Mucosa of rectum (tissue), 2 donors: ENCODE data around the gene NCBP2.

Source experiments
- H3K27ac ChIP-seq, 2 donors: one replicate each; pipeline ENCODE4 v1.7.0; 2013; ENCODE audit warnings: inconsistent platforms in 2 of 2, low read depth in 2 of 2, low read length in 2 of 2
- H3K27me3 ChIP-seq, 2 donors: one replicate each; pipeline ENCODE4 v1.7.0; 2013; ENCODE audit warnings: low read length in 2 of 2; ENCODE audit not compliant: control insufficient read depth in 2 of 2, insufficient read depth in 2 of 2
- H3K36me3 ChIP-seq, 2 donors: one replicate each; pipeline ENCODE4 v1.7.0; 2013; ENCODE audit warnings: low read length in 2 of 2; ENCODE audit not compliant: control insufficient read depth in 2 of 2, insufficient read depth in 2 of 2
- H3K4me1 ChIP-seq, 2 donors: one replicate each; pipeline ENCODE4 v1.7.0; 2013; ENCODE audit warnings: low read length in 2 of 2, mild to moderate bottlenecking in 1 of 2; ENCODE audit not compliant: control insufficient read depth in 2 of 2, insufficient read depth in 2 of 2
- H3K4me3 ChIP-seq, 2 donors: one replicate each; pipeline ENCODE4 v1.7.0; 2013; ENCODE audit warnings: low read length in 2 of 2
- H3K9ac ChIP-seq, 2 donors: one replicate each; pipeline ENCODE4 v1.7.0; 2013; ENCODE audit warnings: low read length in 2 of 2, low read depth in 1 of 2, mild to moderate bottlenecking in 1 of 2
- H3K9me3 ChIP-seq, 2 donors: one replicate each; pipeline ENCODE4 v1.7.0; 2013; ENCODE audit warnings: low read length in 2 of 2; ENCODE audit not compliant: control insufficient read depth in 2 of 2
- donor health status: healthy.
- donor health status: Normal muscosa, but diverticular disease.

Gene NCBP2

DNA sequence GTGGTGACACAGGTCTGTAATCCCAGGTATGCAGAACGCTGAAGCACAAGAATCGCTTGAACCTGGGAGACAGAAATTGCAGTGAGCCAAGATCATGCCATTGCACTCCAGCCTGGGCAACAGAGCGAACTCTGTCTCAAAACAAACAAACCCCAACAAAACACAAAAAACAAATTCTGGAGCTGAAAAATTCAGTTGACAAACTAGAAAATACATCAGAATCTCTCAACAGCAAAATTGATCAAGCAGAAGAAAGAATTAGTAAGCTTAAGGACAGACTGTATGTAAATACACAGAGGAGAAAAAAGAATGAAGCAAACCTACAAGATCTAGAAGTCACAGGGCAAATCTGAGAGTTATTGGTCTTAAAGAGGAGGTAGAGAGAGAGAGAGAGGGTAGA, 25.3 kb downstream of the NCBP2 start:
- no peak overlapping the region for H3K27ac ChIP-seq
- H3K9me3 ChIP-seq: no peaks in the 10 kb centered on the region
- no peak overlapping the region for H3K9ac ChIP-seq
- no peaks in the 10 kb centered on the region for H3K27me3 ChIP-seq
- no peaks in the 10 kb centered on the region for H3K4me1 ChIP-seq
- H3K36me3 ChIP-seq: peaks cover 8 to 10% of the 10 kb centered on the region in 2 donors
- H3K4me3 ChIP-seq: no peak overlapping the region

- Histone ChIP-seq H3K4me1 (no peaks in the 10 kb centered on the region), H3K27ac (no peak overlapping the region), H3K9ac (no peak overlapping the region), H3K4me3 (no peak overlapping the region), H3K27me3 (no peaks in the 10 kb centered on the region), H3K9me3 (no peaks in the 10 kb centered on the region), H3K36me3 (peaks cover 7 to 10% of the 10 kb centered on the region in 2 donors)
Measured at GRCh38 chr3:196916221-196916620, 26.1 kb downstream of the NCBP2 start.

GRCh38 chr3:196915375-196915774, 27.0 kb downstream of the NCBP2 start:
- Histone ChIP-seq H3K4me3 (no peak overlapping the region), H3K9ac (no peak overlapping the region), H3K9me3 (no peaks in the 10 kb centered on the region), H3K27ac (no peak overlapping the region), H3K36me3 (peaks cover 7 to 10% of the 10 kb centered on the region in 2 donors), H3K4me1 (no peaks in the 10 kb centered on the region), H3K27me3 (no peaks in the 10 kb centered on the region)

- Histone ChIP-seq H3K4me1 (no peaks in the 10 kb centered on the region), H3K4me3 (no peak overlapping the region), H3K27me3 (no peaks in the 10 kb centered on the region), H3K9me3 (no peaks in the 10 kb centered on the region), H3K27ac (no peak overlapping the region), H3K9ac (no peak overlapping the region), H3K36me3 (peaks cover 7 to 10% of the 10 kb centered on the region in 2 donors)
Measured at GRCh38 chr3:196914866-196915265, 27.5 kb downstream of the NCBP2 start.

GRCh38 chr3:196903740-196904139, 38.6 kb downstream of the NCBP2 start:
- no peaks in the 10 kb centered on the region for H3K27me3 ChIP-seq
- no peak overlapping the region for H3K4me3 ChIP-seq
- no peak overlapping the region for H3K9ac ChIP-seq
- no peaks in the 10 kb centered on the region for H3K9me3 ChIP-seq
- H3K27ac ChIP-seq: no peak overlapping the region
- H3K4me1 ChIP-seq: no peaks in the 10 kb centered on the region
- H3K36me3 ChIP-seq: peaks cover 41 to 50% of the 10 kb centered on the region in 2 donors

DNA sequence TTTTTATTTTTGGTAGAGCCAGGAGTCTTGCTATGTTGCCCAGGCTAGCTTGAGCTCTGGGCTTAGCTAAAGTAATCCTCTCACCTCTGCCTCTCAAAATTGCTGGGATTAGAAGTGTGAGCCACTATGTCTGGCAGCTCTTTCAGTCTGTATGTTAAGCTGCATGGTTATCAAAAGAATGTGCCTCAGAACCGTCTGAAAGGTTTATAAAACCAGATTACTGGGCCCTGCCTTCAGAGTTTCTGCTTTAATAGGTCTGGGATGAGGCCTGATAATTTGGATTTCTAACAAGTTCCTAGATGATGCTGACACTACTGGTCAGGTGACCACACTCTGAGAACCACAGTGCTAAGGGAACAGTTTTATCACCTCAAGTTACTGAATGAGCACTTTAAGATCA, 40.0 kb downstream of the NCBP2 start:
- H3K4me1 ChIP-seq: no peaks in the 10 kb centered on the region
- H3K36me3 ChIP-seq: peaks cover 41 to 47% of the 10 kb centered on the region in 2 donors
- H3K4me3 ChIP-seq: no peak overlapping the region
- H3K9me3 ChIP-seq: no peaks in the 10 kb centered on the region
- H3K27me3 ChIP-seq: no peaks in the 10 kb centered on the region
- no peak overlapping the region for H3K27ac ChIP-seq
- H3K9ac ChIP-seq: no peak overlapping the region

GRCh38 chr3:196901768-196902167, 40.6 kb downstream of the NCBP2 start:
- Histone ChIP-seq H3K9ac (no peak overlapping the region), H3K9me3 (no peaks in the 10 kb centered on the region), H3K36me3 (peaks cover 40 to 47% of the 10 kb centered on the region in 2 donors), H3K4me3 (no peak overlapping the region), H3K27ac (no peak overlapping the region), H3K4me1 (no peaks in the 10 kb centered on the region), H3K27me3 (no peaks in the 10 kb centered on the region)

GRCh38 chr3:196896229-196896628, 46.1 kb downstream of the NCBP2 start:
- Histone ChIP-seq H3K27me3 (no peaks in the 10 kb centered on the region), H3K36me3 (peaks cover 2 to 6% of the 10 kb centered on the region in 2 donors), H3K9me3 (no peaks in the 10 kb centered on the region), H3K27ac (no peak overlapping the region), H3K9ac (no peak overlapping the region), H3K4me3 (no peak overlapping the region), H3K4me1 (no peaks in the 10 kb centered on the region)

DNA sequence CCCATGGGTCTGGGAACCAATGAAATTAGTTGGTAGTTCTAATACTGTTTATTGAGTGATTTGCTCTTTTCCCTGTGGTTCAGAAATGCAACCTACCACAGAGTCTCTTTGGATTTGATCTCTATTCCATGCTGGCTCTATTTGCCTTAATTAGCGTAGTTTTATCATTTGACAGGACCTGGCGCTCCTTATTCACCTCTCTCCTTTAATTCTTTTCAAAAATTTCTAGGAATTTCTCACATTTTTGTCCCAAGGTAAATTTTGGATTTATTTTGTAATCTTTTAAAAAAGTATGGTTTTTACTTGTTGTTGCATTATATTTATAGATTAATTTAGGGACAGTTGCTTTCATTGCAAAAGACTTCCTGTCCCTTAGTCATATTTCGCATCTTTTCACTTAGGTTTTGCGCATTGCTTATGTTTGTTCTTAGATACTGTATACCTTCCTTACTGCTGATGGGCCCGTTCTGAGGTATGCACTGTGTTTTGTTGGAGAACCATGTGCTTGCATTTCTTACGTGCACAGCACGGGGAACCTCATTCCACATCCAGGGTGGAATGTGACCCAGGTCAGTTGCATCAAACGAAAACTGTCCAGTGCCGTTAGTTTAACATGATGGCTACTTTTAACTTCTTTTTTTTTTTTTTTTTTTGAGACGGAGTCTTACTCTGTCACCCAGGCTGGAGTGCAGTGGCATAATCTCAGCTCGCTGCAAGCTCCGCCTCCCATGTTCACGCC, 47.6 kb downstream of the NCBP2 start:
- H3K36me3 ChIP-seq: peaks cover 0 to under 1% of the 10 kb centered on the region in 2 donors
- no peaks in the 10 kb centered on the region for H3K4me1 ChIP-seq
- no peaks in the 10 kb centered on the region for H3K27me3 ChIP-seq
- no peaks in the 10 kb centered on the region for H3K9me3 ChIP-seq
- no peak overlapping the region for H3K9ac ChIP-seq
- no peak overlapping the region for H3K27ac ChIP-seq
- no peak overlapping the region for H3K4me3 ChIP-seq

GRCh38 chr3:196889844-196890708, 52.3 kb downstream of the NCBP2 start:
- Histone ChIP-seq H3K4me1 (no peaks in the 10 kb centered on the region), H3K4me3 (no peak overlapping the region), H3K27me3 (no peaks in the 10 kb centered on the region), H3K27ac (no peak overlapping the region), H3K9me3 (no peaks in the 10 kb centered on the region), H3K9ac (no peak overlapping the region), H3K36me3 (peaks cover 15 to 16% of the 10 kb centered on the region in 2 donors)
